OCI-LY7 (cell line): ENCODE measurements around the gene FAM13A. TPM values are rescaled to one million over a fixed set of nuclear protein-coding genes. Genes with fewer than 3 reads are reported as not detected.

ENCODE experiments used
- Bru-seq: library from RNA; stranded (reverse); fragments of 400-500 nt; gene quantifications from one replicate; lab custom pipeline; 2021; lab: Mats Ljungman, UMichigan
- BruChase-seq, 2 experiments: library from RNA; stranded (reverse); fragments of 400-500 nt; gene quantifications; one replicate each; lab custom pipeline; 2021; lab: Mats Ljungman, UMichigan
- BruUV-seq: library from RNA; stranded (reverse); fragments of 400-500 nt; replicated peaks from 2 replicates; lab custom pipeline; 2021; lab: Mats Ljungman, UMichigan
- CTCF ChIA-PET: fragments of 300-600 bp; sonication (Branson Sonifier 250); formaldehyde crosslinking; loops from one replicate; lab custom pipeline; 2022; ENCODE audit warnings: antibody characterized with exemption; ENCODE audit not compliant: unreplicated experiment; lab: Charles Lee
- POLR2A ChIA-PET: fragments of 300-600 bp; sonication (Branson Sonifier 250); formaldehyde crosslinking; loops from one replicate; lab custom pipeline; 2022; ENCODE audit warnings: antibody characterized with exemption; lab: Charles Lee
- DNase-seq: peaks from one replicate; pipeline ENCODE4 v3.0.0-alpha.2; 2015; ENCODE audit warnings: low spot score
- H2AFZ ChIP-seq: fragments of 200-600 bp; sonication (generic), shearing (Covaris generic); 2 replicates; pipeline ENCODE4 v1.6.1; 2014; ENCODE audit warnings: mild to moderate bottlenecking, antibody characterized with exemption, low read length, moderate library complexity
- H3K27ac ChIP-seq: fragments of 200-600 bp; sonication (generic); 2 replicates; pipeline ENCODE4 v1.5.1; 2014; ENCODE audit warnings: mixed run types, low read depth, mild to moderate bottlenecking, moderate library complexity, low read length, inconsistent platforms; ENCODE audit not compliant: poor library complexity, severe bottlenecking
- H3K36me3 ChIP-seq: fragments of 200-600 bp; sonication (generic); 2 replicates; pipeline ENCODE4 v1.6.1; 2014; ENCODE audit warnings: mild to moderate bottlenecking, antibody characterized with exemption, low read length, moderate library complexity, mixed read lengths; ENCODE audit not compliant: insufficient read depth
- H3K4me1 ChIP-seq: fragments of 200-600 bp; sonication (generic); 2 replicates; pipeline ENCODE4 v1.5.1; 2014; ENCODE audit warnings: mild to moderate bottlenecking, low read length; ENCODE audit not compliant: insufficient read depth, poor library complexity, severe bottlenecking
- H3K4me2 ChIP-seq: fragments of 200-600 bp; sonication (generic); 2 replicates; pipeline ENCODE4 v1.6.1; 2014; ENCODE audit warnings: mild to moderate bottlenecking, low read length
- H3K4me3 ChIP-seq: fragments of 200-600 bp; sonication (generic); 2 replicates; pipeline ENCODE4 v1.5.1; 2014; ENCODE audit warnings: mild to moderate bottlenecking, low read depth, low read length; ENCODE audit not compliant: poor library complexity, severe bottlenecking
- H3K79me2 ChIP-seq: fragments of 200-600 bp; sonication (generic); 2 replicates; pipeline ENCODE4 v1.6.1; 2016; ENCODE audit warnings: low read depth, mild to moderate bottlenecking, low read length, moderate library complexity, mixed read lengths; ENCODE audit not compliant: insufficient read depth
- H3K9me2 ChIP-seq: fragments of 200-600 bp; sonication (generic); 2 replicates; pipeline ENCODE4 v1.6.1; 2016; ENCODE audit warnings: mild to moderate bottlenecking, low read length, mixed read lengths; ENCODE audit not compliant: insufficient read depth
- H3K9me3 ChIP-seq: fragments of 200-600 bp; sonication (generic); 2 replicates; pipeline ENCODE4 v1.6.1; 2014; ENCODE audit warnings: mild to moderate bottlenecking, mixed run types, low read length, mixed read lengths
- H4K20me1 ChIP-seq: fragments of 200-600 bp; sonication (generic); 2 replicates; pipeline ENCODE4 v1.6.1; 2014; ENCODE audit warnings: mild to moderate bottlenecking, antibody characterized with exemption, low read length, moderate library complexity, mixed read lengths; ENCODE audit not compliant: insufficient read depth
- CTCF ChIP-seq: fragments of 200-600 bp; sonication (generic); conservative IDR thresholded peaks from 2 replicates; pipeline ENCODE4 v1.5.1; 2014; ENCODE audit warnings: mild to moderate bottlenecking, antibody characterized with exemption, low read length, moderate library complexity, mixed read lengths
- EZH2phosphoT487 ChIP-seq: fragments of 200-600 bp; sonication (generic); IDR thresholded peaks from 2 replicates; pipeline ENCODE4 v1.6.1; 2018; ENCODE audit warnings: low read depth, borderline replicate concordance, mild to moderate bottlenecking, mixed run types, antibody characterized with exemption, low read length, moderate library complexity, mixed read lengths
- intact Hi-C: fragments of 100-400 bp; cut with micrococcal nuclease; formaldehyde crosslinking; loops from one replicate; pipeline ENCODE4 v1.10.0; 2022; ENCODE audit not compliant: unreplicated experiment
- long read RNA-seq: library from polyadenylated mRNA; stranded (forward); transcript quantifications from one replicate; pipeline ENCODE4 v2.0.0, GENCODE V29; 2022
- total RNA-seq, 2 experiments: library from RNA; depleted of rRNA in 1 of 2; stranded (reverse); fragments of >200 nt in 1 of 2; shearing (Covaris generic) in 1 of 2; gene quantifications; 2 replicates each; pipeline ENCODE4 v1.2.3, GENCODE V29; 2014 to 2022

FAM13A gene
- not detected in 2 replicates for total RNA-seq (2014; rRNA removed; shearing (Covaris generic))
- total RNA-seq (2022), result not detected in 2 replicates
- percentile 10 among the genes with signal in this experiment for Bru-seq, nascent RNA
- percentile 9 among the genes with signal in this experiment for BruChase-seq, experiment 1, labeled RNA remaining after a 6-hour chase
- percentile 10 among the genes with signal in this experiment for BruChase-seq, experiment 2, labeled RNA remaining after a 2-hour chase
- long read RNA-seq, result 0 reads

GRCh38 chr4:89056953-89057398 is at the start of gene FAM13A:
Gene FAM13A, minus strand, starts transcription at chr4:89057185. Its CDS starts 221 bp downstream, at chr4:89056964.
- ChIA-PET CTCF (no interaction called here), POLR2A (interaction anchor here (0.6 to 1.6 kb wide), 3 partner anchors 11 to 314 kb away, joined by 3 to 4 read pairs (median 3); no protein-coding TSS in a partner anchor)
- TF ChIP-seq EZH2phosphoT487, result no peak
- TF ChIP-seq CTCF, result no peak
- H3K36me3 ChIP-seq, result no peaks in the 10 kb centered on the region
- H3K27ac ChIP-seq, result no peak within 1 kb of the TSS
- no peaks in the 10 kb centered on the region for H4K20me1 ChIP-seq
- no peaks in the 10 kb centered on the region for H3K79me2 ChIP-seq
- H3K4me3 ChIP-seq, result no peak within 1 kb of the TSS
- H3K9me3 ChIP-seq, result no peaks in the 10 kb centered on the region
- no TSS peak for BruUV-seq
- H3K9me2 ChIP-seq, result no peaks in the 10 kb centered on the region
- no peak within 1 kb of the TSS for H2AFZ ChIP-seq
- H3K4me2 ChIP-seq, result no peak within 1 kb of the TSS
- intact Hi-C loops, result no loop called here
- no peaks in the 10 kb centered on the region for H3K4me1 ChIP-seq
- DNase-seq, result no peak

GRCh38 chr4:89105726-89106125 is 48.7 kb upstream of the FAM13A start:
- no peak overlapping the region for H3K4me2 ChIP-seq
- ChIA-PET POLR2A (no interaction called here), CTCF (no interaction called here)
- H2AFZ ChIP-seq, result no peak overlapping the region
- no peaks in the 10 kb centered on the region for H3K4me1 ChIP-seq
- DNase-seq, result no peak
- H3K4me3 ChIP-seq, result no peak overlapping the region
- BruUV-seq, result no TSS peak
- TF ChIP-seq EZH2phosphoT487 (no peak), CTCF (no peak)
- intact Hi-C loops, result no loop called here
- H3K79me2 ChIP-seq, result no peaks in the 10 kb centered on the region
- H3K27ac ChIP-seq, result no peak overlapping the region
- H3K9me3 ChIP-seq, result no peaks in the 10 kb centered on the region
- H3K9me2 ChIP-seq, result no peaks in the 10 kb centered on the region
- H3K36me3 ChIP-seq, result no peaks in the 10 kb centered on the region
- H4K20me1 ChIP-seq, result no peaks in the 10 kb centered on the region
